ENCODE data around the gene CCDC9B.

The CCDC9B gene

DNA sequence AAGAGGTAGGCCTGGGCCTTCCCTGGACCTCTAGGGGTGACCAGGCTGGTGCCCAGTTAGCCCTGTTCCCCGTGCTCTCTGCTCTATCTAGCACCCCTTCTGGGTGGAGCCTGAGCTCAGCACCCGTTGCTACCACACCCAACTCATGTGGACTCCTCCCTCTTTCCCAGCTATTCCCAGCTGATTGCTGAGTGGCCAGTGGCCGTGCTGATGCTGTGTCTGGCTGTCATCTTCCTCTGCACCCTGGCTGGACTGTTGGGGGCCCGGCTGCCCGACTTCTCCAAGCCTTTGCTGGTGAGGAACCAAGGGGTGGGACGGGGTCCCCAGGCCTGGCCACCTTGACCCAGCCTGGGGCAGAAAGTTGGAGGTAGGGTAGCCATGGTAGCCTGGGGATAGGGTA lies 23.5 kb upstream of the CCDC9B start:
- no peak for DNase-seq (ENCODE audit: low spot score)
- TF ChIP-seq, protein P1, sequence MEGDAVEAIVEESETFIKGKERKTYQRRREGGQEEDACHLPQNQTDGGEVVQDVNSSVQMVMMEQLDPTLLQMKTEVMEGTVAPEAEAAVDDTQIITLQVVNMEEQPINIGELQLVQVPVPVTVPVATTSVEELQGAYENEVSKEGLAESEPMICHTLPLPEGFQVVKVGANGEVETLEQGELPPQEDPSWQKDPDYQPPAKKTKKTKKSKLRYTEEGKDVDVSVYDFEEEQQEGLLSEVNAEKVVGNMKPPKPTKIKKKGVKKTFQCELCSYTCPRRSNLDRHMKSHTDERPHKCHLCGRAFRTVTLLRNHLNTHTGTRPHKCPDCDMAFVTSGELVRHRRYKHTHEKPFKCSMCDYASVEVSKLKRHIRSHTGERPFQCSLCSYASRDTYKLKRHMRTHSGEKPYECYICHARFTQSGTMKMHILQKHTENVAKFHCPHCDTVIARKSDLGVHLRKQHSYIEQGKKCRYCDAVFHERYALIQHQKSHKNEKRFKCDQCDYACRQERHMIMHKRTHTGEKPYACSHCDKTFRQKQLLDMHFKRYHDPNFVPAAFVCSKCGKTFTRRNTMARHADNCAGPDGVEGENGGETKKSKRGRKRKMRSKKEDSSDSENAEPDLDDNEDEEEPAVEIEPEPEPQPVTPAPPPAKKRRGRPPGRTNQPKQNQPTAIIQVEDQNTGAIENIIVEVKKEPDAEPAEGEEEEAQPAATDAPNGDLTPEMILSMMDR (IDR thresholded peaks at IDR 0.05; ENCODE audit: extremely low read depth, missing control alignments): no peak

DNA sequence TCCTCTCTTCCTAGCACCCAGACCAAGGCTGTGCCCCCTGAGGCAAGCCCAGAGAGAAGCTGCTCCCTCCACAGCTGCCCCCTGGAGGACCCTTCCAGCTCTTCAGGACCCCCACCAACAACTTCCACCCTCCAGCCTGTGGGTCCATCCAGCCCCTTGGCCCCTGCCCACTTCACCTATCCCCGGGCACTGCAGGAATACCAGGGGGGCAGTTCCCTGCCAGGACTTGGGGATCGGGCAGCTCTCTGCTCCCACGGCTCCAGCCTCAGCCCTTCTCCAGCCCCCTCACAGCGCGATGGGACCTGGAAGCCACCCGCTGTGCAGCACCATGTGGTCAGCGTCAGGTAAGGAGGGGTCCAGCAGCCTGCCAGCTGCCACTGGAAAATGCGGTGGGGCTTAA lies 22.9 kb upstream of the CCDC9B start:
- DNase-seq (ENCODE audit: low spot score): no peak
- TF ChIP-seq, protein P1 (IDR thresholded peaks at IDR 0.05; ENCODE audit: extremely low read depth, missing control alignments): no peak

GRCh38 chr15:40361640-40362039 lies 20.9 kb upstream of the CCDC9B start:
- no peak for DNase-seq (ENCODE audit: low spot score)

GRCh38 chr15:40360015-40360414 lies 19.3 kb upstream of the CCDC9B start:
- TF ChIP-seq, protein P1 (IDR thresholded peaks at IDR 0.05; ENCODE audit: extremely low read depth, missing control alignments): no peak
- no peak for DNase-seq (ENCODE audit: low spot score)

More at GRCh38 chr15:40361640-40362039, 20.9 kb upstream of the CCDC9B start:
- TF ChIP-seq, protein P1 (IDR thresholded peaks at IDR 0.05; ENCODE audit: extremely low read depth, missing control alignments): no peak

GRCh38 chr15:40358471-40359353 lies 18.0 kb upstream of the CCDC9B start:
- DNase-seq (ENCODE audit: low spot score): no peak

GRCh38 chr15:40357723-40358470 lies 17.2 kb upstream of the CCDC9B start, which contains the start of gene DISP2:
TSS of gene DISP2 (plus strand) at chr15:40358219. CDS start at chr15:40358322, 103 bp downstream.
- peak; percentile 100 for DNase-seq (ENCODE audit: low spot score)
- TF ChIP-seq, protein P1 (IDR thresholded peaks at IDR 0.05; ENCODE audit: extremely low read depth, missing control alignments): no peak

More at GRCh38 chr15:40358471-40359353, 18.0 kb upstream of the CCDC9B start:
- TF ChIP-seq, protein P1 (IDR thresholded peaks at IDR 0.05; ENCODE audit: extremely low read depth, missing control alignments): no peak

DNA sequence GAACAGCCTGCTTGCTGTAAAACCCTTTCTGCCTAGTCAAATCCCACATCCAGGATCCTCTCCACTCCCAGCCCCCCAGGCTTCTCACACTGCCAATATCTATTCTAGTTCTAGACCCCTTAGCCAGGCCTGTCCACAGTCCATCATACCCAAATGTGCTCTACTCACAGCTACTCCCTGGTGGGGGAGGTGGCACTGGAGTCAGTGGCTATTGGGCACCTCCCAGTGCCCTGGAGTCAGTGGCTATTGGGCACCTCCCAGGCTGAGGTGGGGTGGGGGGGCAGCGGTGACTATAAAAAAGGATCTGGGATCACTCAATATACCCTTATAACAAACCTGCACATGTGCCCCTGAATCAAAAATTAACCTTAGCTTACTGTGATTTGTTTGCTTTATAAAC lies 16.5 kb upstream of the CCDC9B start:
- no peak for DNase-seq (ENCODE audit: low spot score)
- TF ChIP-seq, protein P1 (IDR thresholded peaks at IDR 0.05; ENCODE audit: extremely low read depth, missing control alignments): no peak
